Raji (cell line): ENCODE results near the gene FIGN.

ENCODE experiments used
- POLR2A ChIP-seq: IDR thresholded peaks from 2 replicates; pipeline ENCODE4 v1.6.1; 2011; ENCODE audit warnings: low read depth, low read length, control low read depth; ENCODE audit not compliant: insufficient read depth

Gene FIGN

GRCh38 chr2:163701399-163702195 lies 34.2 kb downstream of the FIGN start:
- TF ChIP-seq POLR2A: no peak

GRCh38 chr2:163698857-163699256 lies 37.0 kb downstream of the FIGN start:
- TF ChIP-seq POLR2A: no peak

- TF ChIP-seq POLR2A: no peak
Measured at GRCh38 chr2:163697846-163698637, 37.8 kb downstream of the FIGN start.

GRCh38 chr2:163697429-163697828 lies 38.4 kb downstream of the FIGN start:
- TF ChIP-seq POLR2A: no peak

GRCh38 chr2:163693484-163693883 lies 42.3 kb downstream of the FIGN start:
- TF ChIP-seq POLR2A: no peak

- TF ChIP-seq POLR2A: no peak
Measured at GRCh38 chr2:163692611-163693482, 43.0 kb downstream of the FIGN start.

GRCh38 chr2:163692081-163692480 lies 43.7 kb downstream of the FIGN start:
- TF ChIP-seq POLR2A: no peak

- TF ChIP-seq POLR2A: no peak
Measured at GRCh38 chr2:163690896-163691295, 44.9 kb downstream of the FIGN start.

GRCh38 chr2:163687217-163687616 lies 48.6 kb downstream of the FIGN start:
- no peak for TF ChIP-seq POLR2A

GRCh38 chr2:163686289-163686688 lies 49.5 kb downstream of the FIGN start:
- TF ChIP-seq POLR2A: no peak

- TF ChIP-seq POLR2A: no peak
Measured at GRCh38 chr2:163682695-163683094, 53.1 kb downstream of the FIGN start.

GRCh38 chr2:163681745-163682144 lies 54.1 kb downstream of the FIGN start:
- TF ChIP-seq POLR2A: no peak

- no peak for TF ChIP-seq POLR2A
Measured at GRCh38 chr2:163675388-163675787, 60.4 kb downstream of the FIGN start.

- no peak for TF ChIP-seq POLR2A
Measured at GRCh38 chr2:163673522-163673921, 62.3 kb downstream of the FIGN start.

- TF ChIP-seq POLR2A: no peak
Measured at GRCh38 chr2:163670929-163671328, 64.9 kb downstream of the FIGN start.
